Measurements from ENCODE around the gene SULT1A1.
"Not testable (repeated sequence)": the region's sequence is repeated elsewhere in the genome, so short reads cannot be mapped to it uniquely, and the experiment has no call there.

Gene SULT1A1

GRCh38 chr16:28608496-28608808 is 1.4 kb downstream of the SULT1A1 start:
- FAIRE-seq = not testable (repeated sequence)

DNA sequence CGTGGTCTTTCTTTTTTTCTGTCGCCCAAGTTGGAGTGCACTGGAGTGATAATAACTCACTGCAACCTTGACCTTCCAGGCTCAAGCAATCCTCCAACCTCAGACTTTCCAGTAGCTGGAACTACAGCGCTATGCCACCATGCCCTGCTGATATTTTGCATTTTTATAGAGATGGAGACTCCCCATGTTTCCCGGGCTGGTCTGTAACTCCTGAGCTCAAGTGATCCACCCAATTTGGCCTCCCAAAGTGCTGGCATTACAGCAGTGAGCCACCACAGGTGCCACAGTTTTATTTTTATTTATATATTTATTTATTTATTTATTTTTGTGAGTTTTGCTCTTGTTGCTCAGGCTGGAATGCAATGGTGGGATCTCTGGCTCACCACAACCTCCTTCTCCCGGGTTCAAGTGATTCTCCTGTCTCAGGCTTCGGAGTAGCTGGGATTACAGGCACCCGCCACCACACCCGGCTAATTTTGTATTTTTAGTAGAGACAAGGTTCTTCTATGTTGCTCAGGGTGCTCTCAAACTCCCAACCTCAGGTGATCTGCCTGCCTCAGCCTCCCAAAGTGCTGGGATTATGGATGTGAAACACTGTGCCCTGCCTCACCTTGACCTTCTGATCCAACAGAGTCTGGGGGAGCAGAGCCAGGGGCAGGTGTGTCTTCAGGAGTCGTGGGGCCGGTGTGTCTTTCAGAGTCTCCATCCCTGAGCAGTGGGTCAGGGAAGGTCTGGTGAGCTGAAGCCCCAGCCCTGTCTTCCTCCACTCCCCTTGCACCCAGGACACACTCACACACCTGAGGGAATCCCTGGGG is 2.0 kb downstream of the SULT1A1 start:
- not testable (repeated sequence) for FAIRE-seq

- no peak for FAIRE-seq
Measured at GRCh38 chr16:28607116-28607623, 2.7 kb downstream of the SULT1A1 start.

DNA sequence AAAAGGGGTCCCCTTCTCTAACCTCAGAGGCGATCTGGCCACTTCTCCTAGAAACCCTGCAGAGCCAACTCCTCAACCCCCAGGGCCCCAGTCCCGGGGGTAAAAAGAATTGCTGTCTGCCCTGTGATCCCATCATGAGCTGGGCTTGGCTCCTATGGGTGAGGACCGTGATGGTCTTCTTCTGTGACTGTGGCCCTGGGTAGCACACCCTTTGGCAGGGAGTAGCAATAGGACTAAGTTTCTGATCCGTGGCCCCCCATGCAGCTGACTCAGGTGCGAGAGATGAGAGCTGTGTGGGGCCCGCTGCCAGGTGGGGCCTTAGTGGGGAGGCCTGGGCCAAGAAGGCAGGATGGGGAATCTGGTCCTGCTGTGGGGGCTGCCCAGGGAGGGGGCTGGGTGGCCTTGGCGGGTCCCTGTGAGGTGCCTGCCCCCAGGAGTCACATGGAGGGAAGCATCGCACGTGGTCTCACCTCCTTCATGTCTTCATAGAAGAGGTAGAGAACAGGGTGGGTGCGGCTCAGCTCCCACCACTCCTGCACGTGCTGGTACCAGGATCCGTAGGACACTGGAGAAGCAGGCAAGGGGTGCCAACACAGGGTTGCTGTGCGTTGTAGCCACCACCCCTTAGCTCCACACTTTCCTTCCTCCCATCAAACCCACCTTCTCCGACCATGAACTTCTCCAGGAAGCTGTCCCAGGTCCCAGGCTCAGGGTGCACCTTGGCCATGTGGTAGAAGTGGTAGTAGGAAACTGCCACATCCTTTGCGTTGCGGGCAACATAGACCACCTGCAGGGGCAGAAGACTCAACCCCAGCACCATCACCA is 3.3 kb downstream of the SULT1A1 start:
- FAIRE-seq = no peak

DNA sequence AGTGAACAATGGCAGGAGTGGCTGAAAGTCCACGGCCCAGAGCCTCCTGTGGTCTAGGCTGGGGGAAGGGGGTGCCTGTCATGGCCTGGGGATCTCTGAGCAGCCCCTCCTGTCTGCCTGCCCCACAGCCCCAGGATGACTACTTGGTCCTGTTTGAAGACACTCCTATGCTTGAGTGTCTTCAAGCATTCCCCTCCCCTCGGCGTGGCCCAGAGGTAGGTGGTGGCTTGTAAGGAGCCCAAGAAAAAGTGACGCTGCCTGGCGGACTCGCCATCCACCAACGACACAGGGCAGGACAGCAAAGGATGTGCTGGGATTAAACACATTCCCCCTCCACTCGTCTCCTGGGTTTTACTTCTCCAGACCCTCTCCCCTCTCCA is 5.7 kb downstream of the SULT1A1 start:
- FAIRE-seq = no peak

DNA sequence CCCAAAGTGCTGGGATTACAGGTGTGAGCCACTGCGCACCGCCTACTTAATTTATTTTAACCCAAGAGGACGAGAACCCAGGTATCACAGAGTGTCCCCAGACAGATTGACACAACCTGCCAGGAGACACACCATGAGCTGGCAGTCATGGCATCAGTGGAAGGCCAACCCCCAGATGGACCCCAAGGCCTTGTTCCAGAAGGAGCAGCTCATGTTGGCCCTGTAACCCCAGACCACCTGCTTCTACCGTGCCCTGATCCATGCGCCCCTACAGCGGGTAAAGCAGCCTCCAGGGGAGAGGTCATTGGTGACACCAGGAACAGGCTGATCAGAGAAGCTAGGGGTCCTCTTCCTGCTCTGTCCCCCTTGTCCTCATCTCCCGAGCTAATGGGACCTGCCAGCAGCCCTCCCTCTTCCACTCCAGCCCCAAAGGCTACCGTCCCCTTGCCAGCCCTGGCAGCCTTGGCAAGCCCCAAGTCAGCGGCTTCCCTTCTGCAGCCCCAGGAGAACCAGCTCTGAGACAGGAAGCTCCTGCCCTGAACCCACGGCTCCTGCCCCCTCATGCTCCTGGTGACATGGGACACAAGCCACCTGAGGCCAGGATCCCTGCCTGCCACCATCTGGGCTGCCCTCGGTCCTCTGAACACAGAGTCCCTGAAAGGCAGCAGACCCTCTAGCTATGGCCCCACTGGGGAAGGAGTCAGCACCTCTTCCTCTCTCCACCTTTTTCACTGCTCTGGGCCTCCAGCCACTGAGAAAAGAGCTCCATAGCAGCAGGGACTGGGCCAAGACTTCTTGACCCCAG is 6.3 kb downstream of the SULT1A1 start:
- FAIRE-seq = no peak

DNA sequence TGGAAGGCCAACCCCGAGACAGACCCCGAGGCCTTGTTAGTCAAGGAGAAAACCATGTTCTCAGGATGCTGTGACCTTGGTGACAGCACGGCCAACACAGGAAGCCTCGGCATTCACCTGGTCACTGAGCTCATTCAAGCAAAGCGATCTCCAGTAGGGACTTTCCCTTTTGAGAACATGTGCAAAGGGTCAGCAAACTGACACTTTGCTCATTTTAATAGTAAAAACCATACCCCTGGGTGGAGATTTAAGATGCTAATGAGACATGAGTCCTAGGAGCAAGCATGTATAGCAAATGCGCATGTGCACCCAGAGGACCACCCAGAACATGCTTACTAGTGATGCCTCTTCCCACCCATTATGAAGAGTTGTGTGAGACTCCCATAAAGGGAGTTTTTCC is 7.3 kb downstream of the SULT1A1 start:
- no peak for FAIRE-seq

DNA sequence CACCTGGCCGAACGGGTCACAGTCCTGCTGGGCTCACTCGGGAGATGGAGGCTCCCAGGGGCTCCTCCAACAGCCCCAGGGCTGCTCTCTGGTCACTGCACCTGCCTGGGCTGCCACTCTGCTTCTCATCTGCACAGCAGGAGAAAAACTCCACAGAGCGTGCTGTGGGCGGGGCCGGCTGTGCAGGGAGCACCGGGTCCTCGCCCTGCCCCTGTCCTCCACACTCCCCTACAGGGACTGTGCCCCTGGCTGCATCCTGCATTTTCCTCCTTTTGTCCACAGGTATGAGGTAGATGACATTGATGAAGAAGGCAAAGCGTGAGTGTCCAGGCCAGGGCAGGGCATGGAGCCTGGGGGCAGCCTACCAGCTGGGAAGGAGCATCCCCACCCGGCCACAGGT is 7.8 kb downstream of the SULT1A1 start:
- not testable (repeated sequence) for FAIRE-seq

GRCh38 chr16:28601589-28601988 is 8.3 kb downstream of the SULT1A1 start:
- not testable (repeated sequence) for FAIRE-seq

DNA sequence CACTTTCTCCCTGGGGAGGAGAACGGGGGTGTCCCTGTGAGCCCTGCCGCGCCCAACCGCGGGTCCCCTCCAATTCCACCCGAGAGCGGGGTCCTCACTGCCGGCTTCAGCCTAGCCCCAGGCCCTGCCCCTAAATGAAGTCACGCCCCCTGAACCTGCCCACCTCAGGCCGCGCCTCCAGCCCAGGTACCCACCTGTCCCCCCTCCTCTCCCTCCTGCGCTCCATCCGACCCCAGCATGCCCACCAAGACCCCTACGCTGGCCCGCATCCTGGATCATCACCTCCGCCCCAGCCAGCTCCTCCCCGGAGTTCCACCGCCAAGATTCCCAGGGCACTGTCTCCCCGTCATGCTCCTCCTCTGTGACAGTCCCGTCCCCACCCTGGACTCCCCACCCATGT is 8.9 kb downstream of the SULT1A1 start:
- FAIRE-seq = not testable (repeated sequence)

DNA sequence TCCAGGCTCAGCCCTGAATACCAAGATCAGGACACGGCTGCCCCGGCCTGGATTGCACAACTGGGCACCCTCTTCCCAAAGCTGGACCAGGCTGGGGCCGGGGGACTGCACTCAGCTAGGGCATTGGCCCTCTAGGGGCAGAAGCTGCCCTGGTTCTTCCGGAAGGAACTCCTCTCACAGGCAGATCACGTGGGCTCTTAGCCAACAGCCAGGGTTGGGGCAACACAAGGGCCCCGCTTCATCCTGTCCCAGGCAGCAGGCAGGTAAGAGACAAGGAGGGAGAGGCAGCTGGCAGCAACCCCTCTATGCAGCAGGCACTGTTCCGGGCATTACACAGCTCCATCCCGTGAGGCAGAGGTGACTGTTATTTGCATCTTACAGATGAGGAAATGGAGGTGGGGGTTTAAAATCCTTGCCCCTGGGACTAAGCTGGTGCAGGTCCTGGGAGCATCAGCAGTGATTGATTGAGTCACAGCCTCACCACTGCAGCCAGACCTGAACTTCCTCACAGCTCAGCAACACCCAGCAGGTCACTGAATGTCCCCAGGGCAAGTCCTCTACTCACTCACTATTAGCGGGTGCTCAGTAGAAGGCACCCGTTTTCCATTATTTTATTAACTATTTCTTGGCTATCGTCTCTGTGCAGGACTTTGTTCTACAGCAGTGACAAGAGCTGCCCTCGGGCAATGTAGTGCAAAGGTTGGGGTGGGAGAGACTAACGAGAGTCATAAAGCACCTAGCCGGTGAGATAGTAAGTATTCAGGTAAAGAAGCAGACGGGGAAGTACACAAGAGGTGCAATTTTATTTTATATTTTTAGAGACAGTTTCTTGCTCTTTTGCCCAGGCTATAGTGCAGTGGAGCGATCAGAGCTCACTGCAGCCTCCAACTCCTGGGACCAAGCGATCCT is 10.2 kb downstream of the SULT1A1 start:
- not testable (repeated sequence) for FAIRE-seq

GRCh38 chr16:28597692-28598261 is 12.1 kb downstream of the SULT1A1 start:
- no peak for FAIRE-seq

GRCh38 chr16:28596840-28597691 is 12.8 kb downstream of the SULT1A1 start, which contains the start of gene SULT1A2:
SULT1A2 (minus strand) TSS chr16:28597050; CDS start chr16:28595930, 1,120 bp downstream.
- FAIRE-seq = no peak

DNA sequence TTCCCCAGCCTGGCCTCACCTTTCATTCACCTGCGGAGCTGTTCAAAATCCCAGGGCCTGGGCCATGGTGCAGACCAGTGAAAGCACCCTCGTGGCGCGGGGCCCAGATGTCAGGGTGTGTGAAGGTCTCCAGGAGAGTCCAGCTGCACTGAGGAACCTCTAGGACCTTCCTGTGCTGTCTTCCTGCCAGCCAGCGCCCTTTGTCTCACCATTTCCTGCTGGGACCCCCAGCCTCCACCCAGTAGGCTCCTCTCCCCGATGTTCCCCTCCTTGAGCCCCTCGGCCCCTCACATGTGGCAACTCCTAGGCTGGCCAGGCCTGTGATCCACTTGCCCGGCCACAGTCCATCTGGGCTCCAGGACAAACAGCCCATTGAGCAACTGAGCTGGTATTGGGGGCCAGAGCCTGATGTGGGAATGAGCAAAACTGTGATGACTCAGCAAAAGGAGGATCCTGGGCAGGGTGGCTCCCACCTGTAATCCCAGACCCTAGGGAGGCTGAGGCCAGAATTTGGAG is 13.7 kb downstream of the SULT1A1 start:
- FAIRE-seq = no peak

- not testable (repeated sequence) for FAIRE-seq
Measured at GRCh38 chr16:28595451-28595850, 14.4 kb downstream of the SULT1A1 start.

- FAIRE-seq = no peak
Measured at GRCh38 chr16:28592979-28593553, 16.8 kb downstream of the SULT1A1 start.

- no peak for FAIRE-seq
Measured at GRCh38 chr16:28592511-28592910, 17.3 kb downstream of the SULT1A1 start.

- FAIRE-seq = no peak
Measured at GRCh38 chr16:28591355-28591754, 18.5 kb downstream of the SULT1A1 start.

GRCh38 chr16:28590384-28591340 is 19.2 kb downstream of the SULT1A1 start:
- FAIRE-seq = no peak
